GM18499 (cell line): ENCODE measurements around the gene ENOX1.
"Not testable (repeated sequence)": the region's sequence is repeated elsewhere in the genome, so short reads cannot be mapped to it uniquely, and the experiment has no call there.

ENCODE experiments used
- ATAC-seq: cut with Tn5 transposase; IDR thresholded peaks from one replicate; pipeline ENCODE4 v1.9.1; 2021; ENCODE audit warnings: moderate number of reproducible peaks; ENCODE audit not compliant: insufficient read depth, unreplicated experiment

Gene ENOX1

DNA sequence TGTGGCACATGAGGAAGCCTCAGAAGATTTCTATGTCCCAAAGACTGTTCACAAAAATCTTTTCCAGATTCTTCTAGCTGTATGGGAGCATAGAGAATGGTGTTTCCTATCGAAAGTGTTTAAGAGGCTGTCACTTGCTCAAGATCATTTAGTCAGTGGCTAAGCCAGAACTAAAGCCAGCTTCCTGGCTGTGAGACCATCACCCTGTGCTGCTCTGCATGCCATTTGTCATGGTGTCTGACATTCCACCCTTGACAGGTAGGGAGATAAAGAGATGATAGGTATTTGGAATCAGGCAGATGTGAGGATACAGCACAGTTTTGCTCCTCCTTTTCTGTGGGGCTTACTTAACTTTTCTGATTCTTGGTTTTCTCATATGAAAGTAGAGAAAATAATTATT, 586.0 kb downstream of the ENOX1 start:
- no peak for ATAC-seq

GRCh38 chr13:43200307-43200706, 586.5 kb downstream of the ENOX1 start:
- no peak for ATAC-seq

GRCh38 chr13:43196750-43197370, 589.9 kb downstream of the ENOX1 start:
- no peak for ATAC-seq

DNA sequence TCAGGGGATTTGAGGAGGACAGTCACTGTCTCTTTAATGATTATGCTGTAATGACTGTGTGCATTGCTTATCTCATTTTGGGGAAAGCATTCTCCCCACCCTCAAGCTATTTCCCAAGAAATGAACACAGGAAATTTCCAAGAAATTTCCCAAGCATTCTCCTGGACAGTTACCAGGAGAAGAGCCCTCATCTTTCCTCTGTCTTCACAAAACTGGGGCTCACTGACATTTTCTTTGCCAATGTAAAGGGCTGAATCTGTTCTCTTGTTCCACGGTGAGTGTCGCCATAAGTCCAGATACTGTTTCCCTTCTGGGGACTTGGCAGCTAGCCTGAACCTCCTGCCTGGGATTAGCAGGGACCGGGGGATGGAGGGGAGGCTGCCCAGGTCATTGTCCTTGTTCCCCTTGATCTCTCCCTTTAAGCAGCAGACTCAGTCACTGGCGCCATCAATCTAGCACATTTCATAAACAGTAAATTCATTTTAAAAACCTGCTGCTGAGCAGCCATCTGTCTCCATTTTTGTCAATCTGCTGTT, 590.6 kb downstream of the ENOX1 start:
- no peak for ATAC-seq

GRCh38 chr13:43195551-43195950, 591.2 kb downstream of the ENOX1 start:
- no peak for ATAC-seq

GRCh38 chr13:43195112-43195511, 591.7 kb downstream of the ENOX1 start:
- no peak for ATAC-seq

- ATAC-seq: no peak
Observed at GRCh38 chr13:43193789-43194420, 592.9 kb downstream of the ENOX1 start.

- ATAC-seq: no peak
Observed at GRCh38 chr13:43191546-43191945, 595.2 kb downstream of the ENOX1 start.

DNA sequence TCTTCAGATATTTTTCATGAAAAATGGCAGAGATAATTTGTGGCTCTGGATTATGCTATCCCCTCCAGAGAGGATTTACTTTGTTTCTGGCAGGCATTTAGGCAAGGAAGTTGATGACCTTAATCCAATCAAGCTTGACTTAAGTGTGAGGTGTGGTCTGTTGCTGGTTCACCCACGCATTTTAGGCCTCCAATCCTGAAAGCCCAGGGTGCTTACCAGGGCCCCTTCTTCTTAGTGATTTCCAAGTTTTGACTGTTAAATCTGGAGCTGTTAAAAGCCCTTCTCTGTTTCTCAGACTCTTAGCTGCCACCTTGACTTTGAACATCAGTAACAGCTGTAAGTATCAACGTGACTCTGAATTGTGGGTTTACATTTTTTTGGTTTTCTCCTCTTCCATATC, 601.5 kb downstream of the ENOX1 start:
- no peak for ATAC-seq

DNA sequence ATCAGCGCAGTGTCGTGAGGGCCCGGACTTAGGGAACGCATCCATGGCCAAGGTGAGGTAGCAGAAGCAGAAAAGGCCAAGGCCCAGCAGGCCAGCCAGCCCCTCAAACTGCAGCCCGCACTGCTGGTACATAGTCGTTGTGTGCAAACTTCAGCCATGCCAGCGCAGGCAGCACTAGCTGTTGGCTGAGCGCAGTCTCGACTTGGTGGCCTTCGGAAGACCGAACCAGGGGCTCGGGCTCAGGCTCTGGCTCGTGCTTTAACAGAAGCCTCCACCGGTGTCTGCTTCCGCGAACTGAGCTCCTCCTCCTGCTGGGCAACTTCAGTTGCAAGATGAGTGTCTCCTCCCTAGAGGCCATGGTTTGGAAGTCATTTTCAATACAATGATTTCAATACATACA, 605.9 kb downstream of the ENOX1 start:
- no peak for ATAC-seq

- no peak for ATAC-seq
Observed at GRCh38 chr13:43180036-43180660, 606.6 kb downstream of the ENOX1 start.

GRCh38 chr13:43171489-43171888, 615.3 kb downstream of the ENOX1 start:
- no peak for ATAC-seq

DNA sequence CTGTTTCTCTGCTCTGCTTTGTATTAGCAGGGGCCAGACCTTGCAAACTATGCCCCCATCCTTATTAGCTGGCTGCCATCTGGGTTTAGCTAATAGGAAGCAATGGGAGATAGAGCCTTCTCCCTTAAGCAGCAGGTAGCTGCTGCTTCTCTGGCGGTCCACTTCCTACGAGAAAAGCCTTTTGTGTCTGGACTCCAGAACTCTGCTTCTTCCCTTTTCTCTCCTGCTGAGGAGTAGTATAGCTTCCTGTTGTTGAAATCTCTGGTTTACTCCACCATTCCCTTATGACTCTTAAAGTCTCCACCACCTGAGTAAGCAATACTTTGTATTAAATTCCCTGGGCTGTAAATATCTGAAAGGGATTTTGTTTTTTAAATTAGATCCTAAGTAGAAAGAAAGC, 616.3 kb downstream of the ENOX1 start:
- no peak for ATAC-seq

- ATAC-seq: not testable (repeated sequence)
Observed at GRCh38 chr13:43168434-43168833, 618.3 kb downstream of the ENOX1 start.

DNA sequence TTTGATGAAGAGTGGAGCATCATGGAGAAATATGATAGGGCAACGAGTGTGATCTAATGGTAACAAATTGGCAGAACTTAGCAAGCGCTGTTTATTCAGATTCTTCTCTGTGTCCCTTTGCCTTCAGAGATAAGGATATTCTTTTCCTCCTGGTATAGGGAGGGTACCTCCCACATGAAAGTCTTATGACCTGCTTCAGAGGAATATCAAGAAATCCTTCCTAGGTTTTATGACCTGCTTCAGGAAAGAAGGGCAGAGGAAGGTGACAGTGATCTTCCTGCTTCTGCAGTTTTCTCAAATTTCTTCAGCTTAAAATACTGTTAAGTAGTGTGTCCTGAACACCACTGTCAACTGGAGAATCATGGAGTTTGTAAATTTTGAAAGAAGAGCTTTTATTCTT, 619.0 kb downstream of the ENOX1 start:
- no peak for ATAC-seq

- ATAC-seq: no peak
Observed at GRCh38 chr13:43166644-43167457, 619.9 kb downstream of the ENOX1 start.
